Measurements from ENCODE around the gene DSCAML1.

Gene DSCAML1

DNA sequence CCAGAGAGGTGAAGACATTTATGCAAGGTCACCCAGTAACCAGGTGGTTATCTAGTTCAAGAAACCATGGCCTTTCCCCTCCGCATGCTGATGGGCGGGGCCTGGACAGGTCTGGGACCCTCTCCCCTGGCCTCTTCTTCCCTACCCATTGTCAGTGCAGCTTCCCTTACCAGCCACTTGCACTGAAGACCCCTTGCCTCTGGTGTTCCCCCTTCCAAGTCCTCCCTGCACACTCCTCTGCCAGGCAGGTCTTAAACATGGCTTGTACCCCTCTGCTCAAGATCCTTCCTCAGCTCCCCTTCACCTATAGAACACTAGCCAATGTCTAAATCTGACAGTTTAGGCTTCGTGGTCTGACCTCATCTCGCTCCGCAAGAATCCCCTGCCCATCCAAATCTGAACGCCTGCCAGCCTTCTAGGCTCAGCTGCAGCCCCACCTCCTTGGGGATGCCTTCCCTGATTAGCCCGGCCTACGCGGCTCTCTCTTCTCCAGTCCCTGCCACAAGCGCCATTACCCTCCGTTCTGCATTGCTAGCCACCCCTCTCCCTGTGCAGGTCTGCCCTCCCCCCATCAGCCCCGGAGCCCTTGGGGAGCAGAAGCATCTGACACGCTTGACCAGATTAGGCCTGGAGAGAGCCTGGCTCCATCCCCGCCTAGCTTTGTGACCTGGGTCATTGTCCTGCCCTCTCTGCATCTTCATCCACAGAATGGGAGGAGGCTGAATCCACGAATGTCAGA is 213.8 kb downstream of the DSCAML1 start:
- no peak for DNase-seq (ENCODE audit: low spot score)

DNA sequence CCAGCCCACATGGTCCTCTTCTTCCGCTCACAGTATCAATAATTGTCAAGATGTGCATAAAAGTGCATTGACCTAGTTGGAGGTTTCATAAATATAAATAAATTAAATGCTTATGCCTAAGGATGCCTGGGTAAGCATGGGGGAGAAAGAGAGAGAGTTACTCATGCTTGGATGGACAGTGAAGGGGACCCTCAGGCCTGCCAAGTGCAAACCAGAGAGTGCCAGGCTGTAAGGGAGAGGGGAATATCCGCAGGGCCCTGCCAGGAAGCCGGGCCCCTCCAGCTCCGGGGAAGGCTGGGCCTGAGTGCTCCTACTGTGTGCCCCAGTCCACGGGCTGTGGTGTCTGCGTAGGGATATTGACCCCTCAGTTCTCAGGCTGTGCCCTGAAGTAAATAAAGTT is 214.6 kb downstream of the DSCAML1 start:
- no peak for DNase-seq (ENCODE audit: low spot score)

DNA sequence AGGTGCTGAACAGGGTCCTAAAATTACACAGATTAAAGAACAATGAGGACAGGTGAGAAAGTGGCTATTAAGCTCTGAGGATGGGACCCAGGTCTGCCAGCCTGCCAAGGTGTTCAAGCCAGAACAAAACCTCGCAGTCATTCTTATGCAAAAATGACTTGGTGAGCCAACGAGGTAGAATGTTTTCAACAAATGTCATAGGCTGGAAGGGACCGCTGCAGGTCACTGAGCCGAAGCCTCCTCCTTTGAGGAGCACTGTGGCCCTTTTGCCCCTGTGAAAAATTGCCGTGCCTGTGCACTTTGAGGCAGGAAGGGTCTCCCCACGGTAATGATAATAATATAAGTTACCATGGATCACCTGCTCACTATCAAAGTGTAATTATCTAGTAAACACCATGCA is 216.2 kb downstream of the DSCAML1 start:
- DNase-seq (ENCODE audit: low spot score): no peak

DNA sequence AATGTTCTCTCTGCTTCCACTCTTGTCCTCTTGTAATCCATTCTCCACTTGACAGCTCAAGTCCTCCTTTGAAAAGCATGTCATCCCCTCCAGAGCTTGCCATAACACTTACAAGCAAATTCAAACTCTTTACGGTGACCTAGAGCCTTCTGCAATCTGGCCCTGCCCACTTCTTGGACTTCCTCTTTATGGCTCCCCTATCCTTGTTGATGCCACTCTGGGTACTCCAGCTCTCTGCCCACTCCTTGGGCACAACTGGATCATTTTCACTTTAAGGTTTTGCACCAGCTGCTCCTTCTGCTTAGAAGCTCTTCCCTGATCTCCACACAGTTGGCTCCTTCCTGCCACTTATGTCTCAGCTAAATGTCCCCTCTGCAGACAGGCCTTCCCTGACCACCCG is 217.9 kb downstream of the DSCAML1 start:
- no peak for DNase-seq (ENCODE audit: low spot score)

DNA sequence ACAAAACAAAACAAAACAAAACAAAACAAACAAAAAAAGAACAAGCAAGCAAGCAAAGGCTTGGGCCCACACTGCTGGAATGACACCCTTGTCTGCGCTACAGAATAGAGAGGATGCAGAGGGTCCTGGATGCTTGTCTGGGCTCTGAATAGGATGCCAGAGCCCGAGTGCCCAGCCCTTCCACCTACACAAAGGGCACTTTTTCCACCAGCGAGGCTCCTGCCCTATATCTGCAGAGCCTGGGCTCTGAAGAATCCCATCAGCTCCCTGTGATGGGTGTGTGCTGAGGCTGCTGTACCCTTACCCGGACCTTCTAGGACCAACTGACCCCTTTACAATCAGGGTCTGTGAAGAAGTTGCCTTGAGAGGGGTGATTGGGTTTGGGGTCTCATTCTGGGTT is 221.2 kb downstream of the DSCAML1 start:
- DNase-seq (ENCODE audit: low spot score): no peak

DNA sequence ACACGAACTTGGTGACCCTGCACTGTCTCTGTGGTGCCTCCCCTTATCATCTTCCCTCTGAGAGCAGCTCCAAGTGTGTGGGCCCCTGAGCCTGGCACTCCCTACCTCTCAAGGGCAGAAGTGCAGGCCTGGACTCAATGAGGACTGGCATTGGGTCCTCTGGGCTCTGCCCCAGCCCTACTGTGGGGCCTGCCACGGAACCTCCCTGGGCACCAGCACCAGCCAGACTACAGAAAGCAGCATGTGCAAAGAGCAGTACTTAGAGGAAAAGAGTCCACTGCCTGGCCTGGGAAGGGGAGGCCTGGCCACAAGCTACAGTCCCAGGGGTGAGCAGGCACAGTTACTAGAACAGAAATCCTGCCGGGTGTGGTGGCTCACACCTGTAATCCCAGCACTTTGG is 222.5 kb downstream of the DSCAML1 start:
- no peak for DNase-seq (ENCODE audit: low spot score)

DNA sequence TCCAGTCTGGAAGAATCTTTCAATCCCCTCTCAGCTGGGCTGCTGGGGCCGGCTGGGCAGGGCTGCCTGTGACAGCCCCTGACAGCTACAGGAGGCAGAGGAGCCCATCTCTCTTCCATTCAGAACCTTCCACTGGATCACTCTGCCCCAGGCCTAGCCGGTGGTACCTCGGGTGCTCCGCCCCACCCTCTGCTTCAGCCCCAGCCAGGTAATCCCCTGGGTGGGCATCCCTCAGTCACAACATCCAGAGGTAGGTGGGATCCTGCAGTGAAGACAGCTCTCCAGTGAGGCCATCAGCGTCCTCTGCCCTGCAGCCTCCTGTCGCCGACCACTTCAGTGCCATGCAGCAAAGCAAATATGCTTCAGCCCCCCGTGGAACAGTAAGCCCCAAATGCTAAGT is 223.7 kb downstream of the DSCAML1 start:
- DNase-seq (ENCODE audit: low spot score): no peak

DNA sequence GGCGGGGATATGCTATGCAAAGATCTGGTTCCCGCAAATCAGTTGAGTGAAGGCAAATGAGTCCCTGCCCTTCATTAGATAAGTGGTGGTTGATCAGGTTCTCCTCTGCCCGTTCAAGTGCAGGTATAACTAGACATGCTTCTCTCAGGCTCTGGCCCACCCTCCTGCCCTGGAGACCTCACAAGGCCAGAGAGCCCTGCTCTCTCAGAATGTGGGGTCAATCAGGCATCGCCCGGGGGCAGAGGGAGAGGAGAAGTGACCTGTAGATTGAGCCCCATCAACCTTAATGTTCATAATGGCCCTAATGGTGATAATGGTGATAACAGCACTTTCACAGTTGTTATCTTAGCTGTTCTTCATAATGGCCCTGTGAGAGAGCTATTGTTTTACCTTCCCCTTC is 224.3 kb downstream of the DSCAML1 start:
- no peak for DNase-seq (ENCODE audit: low spot score)

DNA sequence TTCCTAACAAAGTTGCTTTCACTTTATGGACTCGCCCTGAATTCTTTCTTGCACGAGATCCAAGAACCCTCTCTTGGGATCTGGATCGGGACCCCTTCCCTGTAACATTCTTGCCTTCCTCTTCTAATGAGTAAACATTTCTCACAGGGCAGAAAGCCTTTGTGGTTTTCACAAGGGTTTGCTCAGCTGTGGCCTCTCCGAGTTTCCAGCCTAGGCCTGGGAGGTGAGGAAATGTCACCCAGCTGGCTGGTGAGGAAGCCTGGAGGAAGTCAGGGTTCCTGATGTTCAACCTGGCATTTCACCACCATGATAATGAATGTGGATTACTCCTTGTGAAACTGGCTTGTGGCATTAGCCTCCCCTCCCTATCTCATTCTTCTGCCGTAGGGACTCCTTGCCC is 224.9 kb downstream of the DSCAML1 start:
- DNase-seq (ENCODE audit: low spot score): no peak

DNA sequence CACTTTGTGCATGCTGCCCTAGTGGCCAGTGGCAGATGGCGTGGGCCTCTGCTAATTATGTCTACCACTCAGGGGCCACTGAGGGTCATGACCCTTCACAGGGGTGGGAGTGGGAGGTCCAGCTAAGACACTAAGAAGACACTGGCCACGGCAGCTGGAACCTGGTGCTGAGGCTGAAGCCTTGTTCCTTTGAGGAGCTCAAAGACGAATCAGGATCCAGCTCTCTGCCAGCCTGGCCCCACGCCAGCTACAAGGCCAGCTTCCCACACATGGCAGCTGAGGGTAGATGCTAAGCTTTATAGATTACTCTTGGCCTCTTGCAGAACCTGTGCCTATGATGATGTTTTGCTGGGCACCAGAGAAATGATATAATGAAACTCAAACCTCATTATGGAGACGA is 226.3 kb downstream of the DSCAML1 start:
- no peak for DNase-seq (ENCODE audit: low spot score)

DNA sequence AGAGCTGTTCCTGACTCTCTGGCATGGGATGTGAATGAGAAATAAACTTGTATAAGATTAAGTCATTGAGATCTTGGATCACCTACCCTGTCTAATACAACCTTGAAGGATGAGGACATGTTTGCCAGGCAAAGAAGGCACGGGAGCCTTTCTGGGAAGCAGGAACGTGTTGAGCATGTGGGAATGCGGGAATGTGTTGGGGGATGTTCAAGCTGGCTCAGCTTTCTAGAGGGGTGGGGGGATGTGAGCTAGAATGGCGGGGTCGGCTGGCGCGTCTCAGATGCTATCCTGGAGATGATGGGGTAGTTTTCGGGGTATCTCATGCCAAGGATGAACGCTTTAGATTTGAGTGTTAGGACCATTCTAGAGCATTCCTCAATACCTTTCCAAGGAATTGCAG is 227.1 kb downstream of the DSCAML1 start:
- no peak for DNase-seq (ENCODE audit: low spot score)

DNA sequence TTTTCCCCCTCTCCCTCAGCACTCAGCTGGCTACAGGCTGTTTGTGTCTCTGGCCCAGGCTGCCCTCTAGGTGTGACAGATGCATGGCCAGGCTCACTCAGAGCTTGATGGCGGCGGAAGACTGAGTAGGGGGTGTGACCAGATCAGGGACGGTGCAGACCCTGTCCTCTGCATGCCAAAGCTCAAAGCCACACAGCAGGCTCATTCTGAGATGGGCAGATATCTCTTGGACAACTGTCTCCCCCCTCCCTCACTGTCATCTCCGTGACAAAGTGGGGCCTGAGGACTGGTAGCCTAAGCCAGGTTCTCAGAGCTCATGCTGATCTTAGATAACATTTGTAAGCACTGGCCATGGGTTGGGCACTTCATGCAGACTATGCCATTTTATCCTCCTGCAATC is 231.3 kb downstream of the DSCAML1 start:
- DNase-seq (ENCODE audit: low spot score): no peak

DNA sequence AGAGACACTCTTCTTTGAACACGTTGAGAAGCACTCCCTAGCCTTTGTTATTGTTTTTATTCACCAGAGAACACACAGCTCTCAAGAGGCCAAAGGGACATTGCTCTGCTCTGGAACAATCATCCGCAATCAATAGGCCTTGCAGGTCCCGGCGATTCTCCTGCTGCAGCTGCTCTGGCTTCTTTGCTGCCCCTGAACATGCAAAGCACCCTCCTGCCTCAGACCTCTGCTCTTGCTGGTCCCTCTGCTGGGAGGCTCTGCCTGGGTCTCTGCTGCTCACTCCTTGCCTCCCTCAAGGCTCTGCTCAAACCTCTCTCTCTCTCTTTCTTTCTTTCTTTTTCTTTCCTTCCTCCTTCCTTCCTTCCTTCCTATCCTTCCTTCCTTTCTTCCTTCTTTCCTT is 232.7 kb downstream of the DSCAML1 start:
- DNase-seq (ENCODE audit: low spot score): no peak

DNA sequence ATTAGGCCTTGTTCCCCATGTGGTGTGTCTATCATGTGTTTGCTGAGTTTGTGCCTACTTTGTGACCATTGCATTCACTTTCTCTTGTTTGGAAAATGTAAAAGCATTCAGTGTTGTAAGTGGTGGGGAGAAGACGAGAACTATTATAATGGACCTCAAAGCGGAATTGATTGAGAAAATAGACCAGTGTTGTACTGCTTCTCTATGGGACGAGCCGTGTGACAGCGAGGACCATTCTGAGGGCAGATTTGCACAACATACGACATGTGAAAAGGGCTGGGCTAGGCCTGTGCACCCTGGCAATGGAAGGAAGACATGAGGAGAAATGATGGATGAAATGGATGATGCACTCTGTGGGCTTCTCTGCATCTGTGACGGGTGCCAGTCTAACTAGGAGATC is 233.5 kb downstream of the DSCAML1 start:
- DNase-seq (ENCODE audit: low spot score): no peak

DNA sequence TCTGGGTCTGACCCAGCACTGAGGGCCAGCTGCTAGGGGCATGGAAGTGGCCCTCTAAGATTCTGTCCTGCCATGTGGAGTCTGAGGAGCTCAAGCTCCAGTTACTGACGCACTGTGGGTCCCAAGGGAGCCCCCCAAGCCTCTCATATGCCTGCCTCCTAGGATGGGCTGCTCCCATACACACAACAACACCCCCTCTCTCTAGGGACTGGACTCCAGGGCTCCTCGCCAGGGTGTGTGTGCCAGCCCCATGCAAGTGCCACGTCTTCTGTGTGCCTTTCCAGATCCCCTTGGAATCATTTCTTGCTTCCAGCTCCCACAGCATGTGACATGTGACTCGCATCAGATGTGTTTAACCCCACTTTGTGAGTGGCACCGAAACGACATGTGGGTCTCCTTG is 234.9 kb downstream of the DSCAML1 start:
- DNase-seq (ENCODE audit: low spot score): no peak

DNA sequence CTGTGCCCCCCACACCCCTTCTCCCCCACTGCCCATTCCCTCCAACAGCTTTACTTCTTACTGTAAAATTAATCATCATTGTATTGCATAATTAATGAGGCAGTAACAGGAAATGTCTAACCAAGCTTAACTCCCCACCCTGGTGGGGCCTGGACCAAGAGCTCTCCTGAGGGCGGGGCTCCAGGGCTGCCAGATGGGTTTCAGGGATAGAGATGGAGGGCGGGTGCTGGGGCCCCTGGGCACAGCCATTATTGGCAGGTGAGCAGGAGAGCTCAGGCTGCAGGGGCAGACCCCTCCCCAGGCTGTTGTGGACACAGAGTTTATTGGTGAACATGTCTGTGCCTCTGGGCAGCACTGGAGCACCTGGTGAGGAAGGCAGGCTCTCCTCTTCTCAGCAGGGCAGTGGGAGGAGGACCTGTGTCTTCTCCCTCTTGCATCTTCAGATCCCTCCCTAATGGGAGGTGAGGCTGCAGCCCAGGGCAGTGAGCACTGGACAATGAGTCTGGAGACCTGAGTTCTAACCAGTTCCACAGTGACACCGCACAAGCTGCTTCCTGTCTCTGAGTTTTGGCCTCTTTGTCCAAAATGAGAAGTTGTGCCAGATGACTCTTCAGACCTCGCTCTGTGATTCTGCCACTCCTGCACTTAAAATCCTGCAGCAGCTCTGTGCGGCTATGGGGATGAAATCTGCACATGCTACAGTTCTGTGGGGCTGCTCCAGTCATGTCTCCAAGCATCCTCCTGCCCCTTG is 236.1 kb downstream of the DSCAML1 start:
- no peak for DNase-seq (ENCODE audit: low spot score)

DNA sequence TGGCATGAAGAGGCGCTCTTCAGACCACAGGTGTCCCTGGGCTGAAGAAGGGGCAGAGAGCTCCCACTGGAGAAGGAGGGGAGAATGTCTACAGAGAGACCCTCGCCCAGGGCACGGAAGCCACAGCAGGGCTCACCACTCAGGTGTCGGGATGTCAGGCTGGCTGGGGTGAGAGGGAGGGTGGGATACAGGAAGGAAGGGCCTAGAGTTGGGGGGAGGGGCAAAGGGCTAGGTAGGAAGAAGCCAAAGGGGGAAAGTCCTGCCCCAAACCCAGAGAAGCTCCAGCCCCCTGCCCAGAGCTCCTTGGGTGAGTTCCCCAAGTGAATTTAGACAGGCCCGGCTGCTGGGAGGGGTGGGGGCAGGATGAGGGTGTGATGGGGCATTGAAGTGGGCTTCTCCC is 237.3 kb downstream of the DSCAML1 start:
- no peak for DNase-seq (ENCODE audit: low spot score)

DNA sequence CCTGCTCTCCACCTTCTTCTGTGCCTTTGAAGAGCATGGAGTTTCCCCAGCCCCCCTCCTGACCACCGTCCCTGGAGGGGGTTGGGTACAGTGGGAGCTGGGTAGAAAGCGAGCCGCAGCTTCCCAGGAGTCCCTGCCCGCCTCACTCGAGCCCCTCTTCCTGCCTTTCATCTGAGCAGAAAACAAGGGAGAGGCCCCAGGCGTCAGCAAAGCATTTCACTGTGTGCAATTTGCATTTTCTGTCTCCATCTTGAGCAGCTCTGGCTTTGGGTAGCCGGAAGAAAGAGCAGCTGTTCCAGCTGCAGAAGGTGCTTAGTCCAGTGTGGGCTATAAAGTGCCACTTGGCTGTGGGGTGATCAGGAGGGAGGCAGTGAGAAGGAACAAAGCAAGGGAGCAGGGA is 239.7 kb downstream of the DSCAML1 start:
- no peak for DNase-seq (ENCODE audit: low spot score)

DNA sequence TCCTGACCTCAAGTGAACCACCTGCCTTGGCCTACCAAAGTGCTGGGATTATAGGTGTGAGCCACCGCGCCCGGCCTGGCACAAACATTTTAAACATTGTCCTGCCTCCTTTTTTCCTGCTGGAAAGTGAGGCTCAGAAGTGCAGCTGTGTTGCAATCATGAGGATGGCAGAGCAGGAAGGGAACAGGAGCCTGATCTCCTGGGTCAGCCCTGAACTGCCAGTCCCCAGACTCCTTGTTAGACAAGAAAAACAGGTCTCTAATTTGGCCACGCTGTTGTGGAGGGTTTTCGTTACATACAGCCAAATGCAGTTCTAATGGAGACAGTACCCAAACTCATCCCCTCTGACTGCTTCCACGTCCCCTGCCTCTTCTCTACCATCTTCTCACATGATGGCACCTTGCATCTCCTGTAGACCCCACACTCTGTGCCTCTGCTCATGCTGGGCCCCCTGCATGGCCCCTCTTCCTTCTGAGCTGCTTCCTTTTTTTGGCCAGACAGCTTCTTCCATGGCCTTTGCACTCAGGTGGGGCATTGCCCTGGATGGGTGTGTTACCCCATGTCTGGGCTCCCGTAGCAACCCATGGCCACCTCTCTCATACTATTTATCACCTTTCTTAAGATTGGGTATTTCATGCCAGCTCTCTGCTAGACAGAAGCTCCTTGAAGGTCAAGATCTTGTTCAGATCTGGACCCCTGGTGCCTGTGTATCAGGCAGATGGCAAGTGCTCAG is 242.2 kb downstream of the DSCAML1 start:
- no peak for DNase-seq (ENCODE audit: low spot score)

DNA sequence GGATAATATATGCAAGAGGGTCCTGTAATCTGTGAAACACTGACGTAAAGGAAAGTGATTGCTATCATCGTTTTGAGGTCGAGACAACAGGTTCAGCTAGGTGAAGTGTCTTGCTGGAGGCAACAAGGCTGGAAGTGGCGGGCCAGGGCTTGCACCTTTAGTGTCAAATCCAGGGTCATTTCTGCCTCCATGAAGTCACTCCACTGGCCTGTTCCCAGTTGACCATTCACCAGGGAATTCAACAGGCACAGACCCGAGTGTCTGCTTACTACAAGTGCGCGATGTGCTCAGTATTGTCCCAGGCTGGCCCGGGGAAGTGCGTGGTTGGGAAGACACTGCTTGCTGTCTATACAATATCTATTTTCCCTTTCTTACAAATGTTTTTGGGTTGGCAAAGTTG is 244.4 kb downstream of the DSCAML1 start:
- no peak for DNase-seq (ENCODE audit: low spot score)

DNA sequence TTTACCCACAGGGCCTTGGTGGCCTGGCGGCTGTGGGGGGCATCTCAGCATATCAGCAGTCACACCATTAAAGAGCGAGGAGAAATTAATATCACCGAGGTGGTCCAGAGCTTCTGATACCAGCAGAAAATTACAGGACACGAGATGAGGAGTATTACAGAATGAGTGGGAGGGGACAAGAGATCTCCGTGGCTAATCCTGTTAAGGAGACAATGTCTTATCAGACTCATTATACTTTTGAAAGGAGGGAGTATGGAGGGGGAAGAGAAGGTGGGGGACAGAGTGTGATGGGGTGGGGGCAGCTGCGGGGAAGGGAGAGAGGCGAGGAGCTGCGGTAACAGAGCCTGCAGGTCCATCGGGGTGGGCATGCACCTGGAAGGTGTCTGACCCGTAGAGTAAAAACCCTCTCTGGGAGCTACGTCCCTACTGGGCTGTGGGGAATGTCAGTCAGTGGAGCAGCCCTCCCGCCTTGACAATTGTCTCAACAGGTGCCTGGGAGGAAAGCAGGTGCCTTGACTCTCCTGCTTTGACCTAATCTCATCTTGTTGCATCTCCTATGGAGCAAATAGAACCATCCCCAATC is 245.2 kb downstream of the DSCAML1 start:
- no peak for DNase-seq (ENCODE audit: low spot score)

DNA sequence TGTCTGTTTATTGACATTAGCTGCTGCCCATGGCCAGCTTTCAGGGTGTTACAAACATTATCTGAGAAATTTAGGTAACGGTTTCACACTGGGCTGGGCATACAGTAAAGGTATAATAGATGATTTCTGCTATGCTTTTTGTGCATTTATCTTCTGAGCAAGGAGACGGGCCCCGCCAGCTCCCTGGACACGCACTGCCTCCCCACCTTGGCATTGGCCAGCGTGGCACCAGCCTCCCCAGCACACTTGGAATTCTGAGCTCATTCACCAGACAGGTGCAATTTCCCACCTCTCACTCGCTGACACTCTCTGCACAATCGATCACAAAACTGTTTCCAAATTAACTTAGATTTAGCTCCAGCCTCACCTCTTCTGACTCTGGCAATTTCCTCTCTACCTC is 246.6 kb downstream of the DSCAML1 start:
- no peak for DNase-seq (ENCODE audit: low spot score)

DNA sequence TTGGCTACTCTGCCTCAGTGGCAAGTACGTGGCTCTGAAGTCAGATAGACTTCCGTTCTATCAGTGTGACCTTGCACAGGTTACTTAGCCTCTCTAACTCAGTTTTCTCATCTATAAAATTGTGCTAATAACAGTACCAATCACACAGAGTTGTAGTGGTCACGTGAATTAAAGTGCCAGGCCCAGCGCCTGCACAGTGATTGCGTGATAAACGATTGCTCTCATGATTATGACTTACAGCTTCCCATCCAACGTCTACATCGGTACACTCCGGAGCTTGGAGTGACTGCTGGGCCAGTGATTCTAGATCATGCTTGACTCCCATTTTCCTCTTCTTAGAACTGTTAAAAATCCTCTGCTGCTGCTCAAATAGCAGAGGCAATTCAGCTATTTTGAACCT is 247.6 kb downstream of the DSCAML1 start:
- no peak for DNase-seq (ENCODE audit: low spot score)
